Anterior cingulate cortex (tissue), 58 donors: Measurements from ENCODE around the gene PDXDC1.
"Not testable (repeated sequence)": the region's sequence is repeated elsewhere in the genome, so short reads cannot be mapped to it uniquely, and the experiment has no call there.

Experiments
- DNase-seq, 58 donors: peaks; one replicate each; lab custom pipeline; 2025; lab: John Stamatoyannopoulos, UW

Gene PDXDC1

GRCh38 chr16:15057681-15058417 is 83.0 kb downstream of the PDXDC1 start:
- no peak for DNase-seq

GRCh38 chr16:15059324-15059723 is 84.5 kb downstream of the PDXDC1 start:
- DNase-seq, result no peak

- not testable (repeated sequence) for DNase-seq
These were observed 87.4 kb downstream of the PDXDC1 start for GRCh38 chr16:15062085-15062810.

GRCh38 chr16:15065961-15066360 is 91.1 kb downstream of the PDXDC1 start:
- DNase-seq, result not testable (repeated sequence)

- not testable (repeated sequence) for DNase-seq
These were observed 91.9 kb downstream of the PDXDC1 start for GRCh38 chr16:15066690-15067089.

- not testable (repeated sequence) for DNase-seq
These were observed 96.2 kb downstream of the PDXDC1 start for GRCh38 chr16:15071013-15071412.

GRCh38 chr16:15071916-15072769 is 97.3 kb downstream of the PDXDC1 start:
- not testable (repeated sequence) for DNase-seq

GRCh38 chr16:15073101-15073500 is 98.3 kb downstream of the PDXDC1 start:
- DNase-seq, result no peak

GRCh38 chr16:15076161-15076560 is 101.3 kb downstream of the PDXDC1 start:
- DNase-seq, result not testable (repeated sequence)

GRCh38 chr16:15080883-15081282 is 106.1 kb downstream of the PDXDC1 start:
- DNase-seq, result not testable (repeated sequence)

GRCh38 chr16:15082788-15083187 is 108.0 kb downstream of the PDXDC1 start:
- not testable (repeated sequence) for DNase-seq

- not testable (repeated sequence) for DNase-seq
These were observed 115.9 kb downstream of the PDXDC1 start for GRCh38 chr16:15090663-15091269.

GRCh38 chr16:15093571-15093954 is 118.7 kb downstream of the PDXDC1 start:
- not testable (repeated sequence) for DNase-seq

GRCh38 chr16:15093955-15094827 is 119.4 kb downstream of the PDXDC1 start, which contains the start of gene RRN3:
Gene RRN3 (minus strand): TSS chr16:15094272. CDS start chr16:15094233, 39 bp downstream.
- peak; percentile 33 to 96 (median 88) for DNase-seq

- not testable (repeated sequence) for DNase-seq
These were observed 121.8 kb downstream of the PDXDC1 start for GRCh38 chr16:15096583-15096972.

GRCh38 chr16:15099366-15099909 is 124.6 kb downstream of the PDXDC1 start:
- DNase-seq, result not testable (repeated sequence)

GRCh38 chr16:15100372-15100987 is 125.7 kb downstream of the PDXDC1 start:
- DNase-seq, result not testable (repeated sequence)

- DNase-seq, result not testable (repeated sequence)
These were observed 153.0 kb downstream of the PDXDC1 start for GRCh38 chr16:15127641-15128425.
